Measurements from ENCODE around the gene CCDC92.

GRCh38 chr12:123892180-123892559 lies 80.5 kb downstream of the CCDC92 start:
- TF ChIP-seq, protein P1, sequence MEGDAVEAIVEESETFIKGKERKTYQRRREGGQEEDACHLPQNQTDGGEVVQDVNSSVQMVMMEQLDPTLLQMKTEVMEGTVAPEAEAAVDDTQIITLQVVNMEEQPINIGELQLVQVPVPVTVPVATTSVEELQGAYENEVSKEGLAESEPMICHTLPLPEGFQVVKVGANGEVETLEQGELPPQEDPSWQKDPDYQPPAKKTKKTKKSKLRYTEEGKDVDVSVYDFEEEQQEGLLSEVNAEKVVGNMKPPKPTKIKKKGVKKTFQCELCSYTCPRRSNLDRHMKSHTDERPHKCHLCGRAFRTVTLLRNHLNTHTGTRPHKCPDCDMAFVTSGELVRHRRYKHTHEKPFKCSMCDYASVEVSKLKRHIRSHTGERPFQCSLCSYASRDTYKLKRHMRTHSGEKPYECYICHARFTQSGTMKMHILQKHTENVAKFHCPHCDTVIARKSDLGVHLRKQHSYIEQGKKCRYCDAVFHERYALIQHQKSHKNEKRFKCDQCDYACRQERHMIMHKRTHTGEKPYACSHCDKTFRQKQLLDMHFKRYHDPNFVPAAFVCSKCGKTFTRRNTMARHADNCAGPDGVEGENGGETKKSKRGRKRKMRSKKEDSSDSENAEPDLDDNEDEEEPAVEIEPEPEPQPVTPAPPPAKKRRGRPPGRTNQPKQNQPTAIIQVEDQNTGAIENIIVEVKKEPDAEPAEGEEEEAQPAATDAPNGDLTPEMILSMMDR (IDR thresholded peaks at IDR 0.05; ENCODE audit: extremely low read depth in 1 of 2, insufficient read depth in 1 of 2, low read depth in 1 of 2, low read length in 2 of 2): no peak
- TF ChIP-seq POLR2AphosphoS5 (IDR thresholded peaks at IDR 0.05; ENCODE audit: insufficient read depth, low read depth, low read length): no peak
- no peak for TF ChIP-seq POLR2A (IDR thresholded peaks at IDR 0.05; ENCODE audit: low read depth, low read length)
- no peak for TF ChIP-seq EZH2 (IDR thresholded peaks at IDR 0.05; ENCODE audit: borderline replicate concordance, low read depth, low read length, severe bottlenecking)
- no peak for TF ChIP-seq MAX (IDR thresholded peaks at IDR 0.05; ENCODE audit: insufficient read depth, insufficient read length)
